ENCODE measurements around the gene KCNH2.

DNA sequence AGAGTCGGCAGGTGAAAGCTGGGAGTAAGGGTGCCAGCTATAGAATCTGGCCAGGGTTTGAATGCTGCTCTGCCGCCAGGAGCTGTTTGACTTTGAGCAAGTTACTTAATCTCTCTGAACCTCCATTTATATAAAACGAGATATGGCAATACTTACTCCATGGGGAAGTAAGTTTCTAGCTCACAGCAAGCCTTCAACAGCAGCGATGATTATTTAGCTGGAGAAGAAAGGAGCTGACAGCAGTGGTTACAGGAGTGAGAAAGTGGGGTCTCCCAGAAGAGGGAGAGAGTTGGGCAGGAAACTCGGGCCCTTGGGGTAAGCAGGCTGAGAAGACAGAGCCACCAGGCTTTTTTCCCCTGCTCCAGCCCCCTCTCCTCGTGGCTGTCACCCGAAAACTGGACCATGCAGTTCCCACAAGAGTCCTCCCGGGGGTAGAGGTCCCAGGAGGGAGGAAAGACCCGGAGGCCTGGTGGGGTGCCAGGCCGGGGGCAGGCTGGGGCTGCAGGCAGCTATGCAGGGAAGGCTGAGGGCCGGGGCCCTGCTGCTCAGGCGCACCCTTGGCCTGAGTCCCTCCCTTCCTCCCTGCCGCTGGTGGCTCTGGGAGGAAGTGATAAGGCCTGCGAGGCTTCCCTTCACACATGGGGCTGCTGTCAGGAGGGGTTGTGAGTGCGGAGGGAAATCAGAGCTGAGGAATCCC lies 16.2 kb upstream of the KCNH2 start:
- TF ChIP-seq POLR2A (IDR thresholded peaks at IDR 0.05) (no peak), EP300 (IDR thresholded peaks at IDR 0.05) (no peak)

All from stomach (tissue), 4 donors.